Loucy (cell line): ENCODE data around the gene PREX1.

ENCODE experiments used
- CTCF ChIP-seq: fragments of 200-600 bp; sonication (generic); conservative IDR thresholded peaks from 2 replicates; pipeline ENCODE4 v1.5.1; 2014; ENCODE audit warnings: mild to moderate bottlenecking, antibody characterized with exemption, low read length
- EZH2phosphoT487 ChIP-seq: fragments of 200-600 bp; IDR thresholded peaks from 2 replicates; pipeline ENCODE4 v1.6.1; 2018; ENCODE audit warnings: antibody characterized with exemption, mild to moderate bottlenecking, moderate library complexity, borderline replicate concordance

GRCh38 chr20:48704761-48705160 is 123.0 kb downstream of the PREX1 start:
- TF ChIP-seq CTCF (no peak), EZH2phosphoT487 (no peak)
